HFFc6 (cell line): ENCODE data around the gene GPATCH4. TPM values are rescaled to one million over a fixed set of nuclear protein-coding genes. Genes with fewer than 3 reads are reported as not detected.

Source experiments
- DNase-seq: peaks from one replicate; pipeline ENCODE4 v3.0.0-alpha.2; 2018
- H3K27ac Mint-ChIP-seq: 2 replicates; pipeline ENCODE4 v1.8.0; 2020; ENCODE audit warnings: mild to moderate bottlenecking, mixed read lengths
- H3K27me3 Mint-ChIP-seq: 2 replicates; pipeline ENCODE4 v1.8.0; 2021; ENCODE audit warnings: mild to moderate bottlenecking, moderate library complexity, mixed read lengths; ENCODE audit not compliant: insufficient read depth
- H3K36me3 Mint-ChIP-seq: 2 replicates; pipeline ENCODE4 v1.8.0; 2021; ENCODE audit warnings: low read depth, mixed read lengths
- H3K4me1 Mint-ChIP-seq: 2 replicates; pipeline ENCODE4 v1.8.0; 2020; ENCODE audit warnings: low read depth, mixed read lengths
- H3K4me3 Mint-ChIP-seq: 2 replicates; pipeline ENCODE4 v1.8.0; 2020; ENCODE audit warnings: mild to moderate bottlenecking, moderate library complexity, mixed read lengths
- H3K9me3 Mint-ChIP-seq: 2 replicates; pipeline ENCODE4 v1.8.0; 2020; ENCODE audit warnings: mild to moderate bottlenecking, mixed read lengths
- CTCF ChIP-seq: fragments of 200-600 bp; sonication (generic); IDR thresholded peaks from 2 replicates; pipeline ENCODE4 v1.5.0; 2021; ENCODE audit warnings: antibody characterized with exemption, mild to moderate bottlenecking
- total RNA-seq, 6 experiments: library from RNA; stranded (reverse); fragmentation: NEBNext Ultra II Directional; extraction: Animal tissue kit (Norgen Biotek cat#: 25700); gene quantifications; 2 replicates in 1 of 6; 3 replicates in 5 of 6; pipeline ENCODE4 v1.2.3, GENCODE V29; 2021

GPATCH4 gene
- total RNA-seq, 6 experiments from 2014 or later = 25.0 to 35.8 (median 32.7) TPM

- Mint-ChIP-seq H3K36me3 (peaks cover 21% of the 10 kb centered on the region), H3K4me1 (peaks cover 18% of the 10 kb centered on the region), H3K27me3 (no peaks in the 10 kb centered on the region; the same call in 1 of the 2 replicates), H3K27ac (no peak overlapping the region), H3K4me3 (no peak overlapping the region), H3K9me3 (no peaks in the 10 kb centered on the region)
- TF ChIP-seq CTCF = no peak
- DNase-seq = no peak
Observed at GRCh38 chr1:156549390-156549789, 51.9 kb downstream of the GPATCH4 start.

GRCh38 chr1:156547982-156548381 lies 53.3 kb downstream of the GPATCH4 start:
- H3K27me3 Mint-ChIP-seq = no peaks in the 10 kb centered on the region; the same call in 1 of the 2 replicates
- H3K36me3 Mint-ChIP-seq = peaks cover 10% of the 10 kb centered on the region
- peaks cover 13% of the 10 kb centered on the region for H3K4me1 Mint-ChIP-seq
- H3K4me3 Mint-ChIP-seq = no peak overlapping the region
- DNase-seq = no peak
- no peak overlapping the region for H3K27ac Mint-ChIP-seq
- no peak for TF ChIP-seq CTCF
- H3K9me3 Mint-ChIP-seq = no peaks in the 10 kb centered on the region

GRCh38 chr1:156547434-156547833 lies 53.8 kb downstream of the GPATCH4 start:
- no peak for DNase-seq
- no peak for TF ChIP-seq CTCF
- Mint-ChIP-seq H3K4me1 (peaks cover 8% of the 10 kb centered on the region), H3K27ac (no peak overlapping the region), H3K9me3 (no peaks in the 10 kb centered on the region), H3K27me3 (no peaks in the 10 kb centered on the region; the same call in 1 of the 2 replicates), H3K36me3 (peaks cover 10% of the 10 kb centered on the region), H3K4me3 (no peak overlapping the region)

- TF ChIP-seq CTCF = no peak
- peaks cover 4% of the 10 kb centered on the region; the same call in 1 of the 2 replicates for H3K4me1 Mint-ChIP-seq
- H3K4me3 Mint-ChIP-seq = no peak overlapping the region
- no peak overlapping the region for H3K27ac Mint-ChIP-seq
- H3K36me3 Mint-ChIP-seq = peaks cover 12% of the 10 kb centered on the region
- H3K9me3 Mint-ChIP-seq = no peaks in the 10 kb centered on the region
- DNase-seq = no peak
- H3K27me3 Mint-ChIP-seq = no peaks in the 10 kb centered on the region; the same call in 1 of the 2 replicates
Observed at GRCh38 chr1:156546267-156546666, 55.0 kb downstream of the GPATCH4 start.

- no peaks in the 10 kb centered on the region for H3K9me3 Mint-ChIP-seq
- H3K4me1 Mint-ChIP-seq = peaks cover 8% of the 10 kb centered on the region; the same call in 1 of the 2 replicates
- H3K4me3 Mint-ChIP-seq = no peak overlapping the region
- peaks cover 13% of the 10 kb centered on the region for H3K36me3 Mint-ChIP-seq
- DNase-seq = no peak
- no peak overlapping the region for H3K27ac Mint-ChIP-seq
- TF ChIP-seq CTCF = no peak
- no peaks in the 10 kb centered on the region; the same call in 1 of the 2 replicates for H3K27me3 Mint-ChIP-seq
Observed at GRCh38 chr1:156544592-156545102, 56.6 kb downstream of the GPATCH4 start.

Other genes with a start within 250 kb of the GPATCH4 start
- gene RHBG, start 232.3 kb downstream of the GPATCH4 start, total RNA-seq = not detected
- gene MEF2D, start 100.7 kb downstream of the GPATCH4 start, total RNA-seq = 10 to 100 TPM; 50.0 to 60.1 (median 56.8) TPM
- gene IQGAP3, start 28.9 kb downstream of the GPATCH4 start, total RNA-seq = 10 to 100 TPM; 13.9 to 33.3 (median 29.0) TPM
- gene TTC24, start 21.8 kb downstream of the GPATCH4 start, total RNA-seq = not detected
- gene NAXE, start 9.7 kb downstream of the GPATCH4 start, total RNA-seq = 10 to 100 TPM; 73.9 to 83.9 (median 76.7) TPM
- gene HAPLN2, start 17.9 kb upstream of the GPATCH4 start, total RNA-seq = not detected
- not detected for gene BCAN, start 40.6 kb upstream of the GPATCH4 start, total RNA-seq
- 100 to 1,000 TPM; 106 to 126 (median 116) TPM for gene NES, start 75.9 kb upstream of the GPATCH4 start, total RNA-seq
- gene CRABP2, start 104.1 kb upstream of the GPATCH4 start, total RNA-seq = 10 to 100 TPM; 55.9 to 70.4 (median 59.2) TPM
- 10 to 100 TPM; 11.2 to 16.0 (median 13.9) TPM for gene METTL25B, start 127.0 kb upstream of the GPATCH4 start, total RNA-seq
- 10 to 100 TPM; 16.2 to 26.9 (median 20.6) TPM for gene ISG20L2, start 127.3 kb upstream of the GPATCH4 start, total RNA-seq
- gene MRPL24, start 139.6 kb upstream of the GPATCH4 start, total RNA-seq = 10 to 100 TPM; 82.5 to 93.7 (median 86.8) TPM
- gene HDGF, start 150.2 kb upstream of the GPATCH4 start, total RNA-seq = 100 to 1,000 TPM; 229 to 324 (median 315) TPM
- 10 to 100 TPM; 67.0 to 79.3 (median 71.5) TPM for gene PRCC, start 166.1 kb upstream of the GPATCH4 start, total RNA-seq
- under 1 TPM in 2 of 6 experiments, not detected in 4; 0.09 to 0.17 TPM for gene SH2D2A, start 215.4 kb upstream of the GPATCH4 start, total RNA-seq